ENCODE measurements around the gene CFAP100.

Gene CFAP100

DNA sequence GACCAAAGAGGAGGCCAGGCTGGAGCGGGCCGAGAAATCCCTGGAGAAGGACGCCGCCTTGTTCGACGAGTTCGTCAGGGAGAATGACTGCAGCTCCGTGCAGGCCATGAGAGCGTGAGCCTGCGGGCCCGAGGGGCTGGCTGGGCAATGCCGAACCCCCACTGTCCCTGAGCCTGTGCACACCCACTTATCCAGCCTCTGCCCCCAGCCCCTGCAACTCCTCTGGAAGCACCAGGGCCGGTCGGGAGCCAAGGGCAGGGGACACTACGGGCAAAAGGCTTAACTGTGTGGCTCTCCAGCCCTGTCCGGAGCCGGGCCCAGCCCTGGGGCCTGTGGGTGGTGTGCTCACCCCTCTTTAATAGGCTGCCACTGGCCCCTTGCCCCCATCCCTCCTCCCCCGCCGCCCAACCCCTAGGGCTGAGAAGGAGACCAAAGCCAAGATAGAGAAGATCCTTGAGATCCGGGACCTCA is 24.0 kb downstream of the CFAP100 start:
- FAIRE-seq (no peak), DNase-seq (ENCODE audit: insufficient read length, low spot score) (no peak)

DNA sequence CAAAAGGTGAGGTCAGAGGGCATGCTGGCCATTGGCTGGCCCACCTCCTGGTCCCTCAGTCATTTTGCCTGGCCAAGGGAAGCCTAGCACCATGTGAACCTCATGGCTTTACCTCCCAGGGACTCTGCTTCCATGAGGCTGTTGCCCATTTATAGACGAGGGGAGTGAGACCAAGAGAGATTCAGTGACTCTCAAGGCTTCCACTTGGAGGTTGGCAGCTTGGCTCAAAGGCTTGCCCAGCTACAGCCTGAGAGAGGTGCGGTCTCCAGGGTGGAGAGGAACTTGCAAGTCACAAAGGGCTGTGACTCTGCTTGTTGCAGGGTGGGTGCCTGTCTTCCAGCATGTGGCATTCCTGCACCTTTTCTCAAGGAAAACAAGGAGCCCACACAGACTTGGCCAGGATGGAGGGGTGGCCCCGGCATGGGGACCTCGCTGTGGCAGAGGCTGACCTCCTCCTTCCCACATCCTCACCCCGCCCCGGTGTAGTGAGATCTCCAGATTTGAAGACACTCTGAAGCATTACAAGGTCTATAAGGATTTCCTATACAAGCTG is 24.5 kb downstream of the CFAP100 start:
- DNase-seq (ENCODE audit: insufficient read length, low spot score) = no peak

DNA sequence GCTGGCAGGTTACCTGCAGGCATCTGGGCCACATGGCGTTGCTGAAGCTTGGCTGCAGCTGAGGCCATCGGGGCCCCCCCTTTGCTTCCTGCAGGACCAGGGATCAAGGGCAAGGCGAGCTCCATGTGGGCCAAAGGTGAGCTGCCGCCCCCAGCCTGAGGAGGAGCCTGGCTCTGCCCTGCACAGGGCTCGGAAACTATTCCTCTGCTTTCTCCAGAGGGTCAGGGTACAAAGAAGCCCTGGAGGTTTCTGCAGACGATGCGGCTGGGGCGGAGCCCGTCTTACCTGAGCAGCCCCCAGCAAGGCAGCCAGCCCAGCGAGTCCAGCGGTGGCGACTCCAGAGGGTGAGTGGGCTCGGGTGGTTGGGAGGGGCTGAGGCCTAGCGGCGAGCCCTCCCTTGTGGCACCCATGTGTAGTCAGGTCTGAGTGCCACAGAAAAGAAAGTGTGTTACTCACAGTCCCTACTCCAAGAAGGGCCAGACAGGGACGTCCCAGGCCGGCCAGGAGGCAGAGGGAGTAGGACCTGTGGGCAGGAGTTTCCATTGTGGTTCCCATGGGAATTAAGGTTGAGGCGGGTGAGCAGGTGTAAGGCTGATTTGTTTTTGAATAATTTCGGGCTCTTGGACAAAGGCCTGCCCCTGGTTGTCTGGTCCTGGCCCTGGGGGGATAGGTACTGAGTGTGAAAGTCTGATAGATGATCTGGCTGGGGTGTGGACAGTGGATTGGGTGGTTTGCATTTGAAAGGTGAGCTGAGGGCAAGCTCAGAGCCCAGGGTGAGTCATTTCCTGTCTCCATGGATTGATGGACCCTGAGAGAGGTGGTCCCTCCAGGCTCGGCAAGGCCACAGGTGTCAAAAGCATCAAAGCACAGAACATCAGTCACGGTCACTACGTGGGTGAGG is 25.4 kb downstream of the CFAP100 start:
- FAIRE-seq = no peak
- DNase-seq (ENCODE audit: insufficient read length, low spot score) = peak; percentile 28

More for the DNA sequence above, 24.5 kb downstream of the CFAP100 start:
- no peak for FAIRE-seq

DNA sequence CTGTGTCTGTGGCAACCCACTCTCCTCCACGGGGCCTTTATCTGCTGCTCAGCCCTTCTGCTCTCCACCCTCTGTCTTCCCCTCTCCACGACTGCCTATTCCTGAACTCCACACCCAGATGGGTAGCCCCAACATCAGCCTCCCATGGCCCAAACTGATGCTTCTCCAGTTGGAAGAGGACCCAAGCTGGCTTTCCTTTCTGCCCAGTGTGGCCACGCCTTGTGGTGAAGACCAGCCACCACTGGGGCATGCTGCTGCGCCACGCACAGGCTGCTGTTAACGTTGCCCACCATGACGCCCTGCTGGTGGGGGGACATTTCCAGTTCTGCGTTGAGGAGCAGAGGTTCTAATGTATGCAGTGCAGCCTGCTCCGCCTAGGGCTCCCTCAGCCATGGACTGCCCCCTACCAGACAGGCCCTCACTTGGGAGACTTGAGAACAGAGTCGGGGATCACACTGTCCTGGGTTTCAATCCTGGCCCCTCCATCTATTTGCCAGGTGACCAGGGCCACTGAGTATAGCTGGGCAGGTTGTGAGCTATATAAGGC is 26.9 kb downstream of the CFAP100 start:
- DNase-seq (ENCODE audit: insufficient read length, low spot score) (no peak), FAIRE-seq (no peak)

DNA sequence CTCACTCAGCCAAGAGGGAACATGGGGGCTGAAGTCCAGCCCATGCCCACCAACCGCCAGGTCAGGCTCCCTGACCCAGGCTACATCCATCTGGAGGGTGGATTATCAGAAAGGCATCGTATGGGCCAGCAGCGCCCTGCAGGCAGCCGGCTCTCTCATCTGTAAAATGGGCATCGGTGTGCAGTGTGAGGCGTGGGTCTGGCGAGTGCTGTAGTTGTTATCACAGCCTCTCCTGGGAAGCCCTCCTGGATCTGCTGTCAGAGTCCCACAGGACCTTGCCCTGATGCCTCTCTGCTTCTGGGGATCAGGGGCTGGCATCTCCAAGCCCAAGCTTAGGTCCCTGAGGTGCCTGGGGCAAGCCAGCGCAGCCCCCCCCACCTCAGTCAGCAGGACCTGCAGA is 27.4 kb downstream of the CFAP100 start:
- no peak for DNase-seq (ENCODE audit: insufficient read length, low spot score)
- no peak for FAIRE-seq

DNA sequence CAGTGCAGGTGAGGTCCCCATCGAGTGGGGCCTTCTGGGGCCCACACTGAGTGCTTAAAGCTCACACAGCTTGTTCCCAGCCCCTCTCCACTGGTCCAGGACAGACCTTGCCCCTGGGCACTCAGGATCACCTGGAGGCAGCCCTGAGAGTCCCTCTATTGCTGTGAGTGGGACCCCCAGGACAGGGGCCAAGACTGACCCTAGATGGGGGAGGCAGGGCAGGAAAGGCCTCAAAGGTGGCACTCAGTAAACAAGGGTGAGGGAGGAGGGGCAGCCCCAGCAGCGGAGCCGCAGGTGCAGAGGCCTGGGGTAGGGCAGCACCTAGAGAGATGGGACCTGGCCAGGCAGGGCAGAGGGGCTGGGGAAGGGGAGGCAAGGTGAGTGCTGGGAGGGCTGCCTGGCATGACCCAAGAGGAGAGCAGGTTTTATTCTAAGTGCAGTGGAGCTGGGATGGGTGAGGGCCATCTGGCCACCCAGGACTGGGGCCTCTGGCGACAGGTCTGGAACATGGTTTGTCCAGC is 27.9 kb downstream of the CFAP100 start:
- no peak for FAIRE-seq
- DNase-seq (ENCODE audit: insufficient read length, low spot score) = no peak

DNA sequence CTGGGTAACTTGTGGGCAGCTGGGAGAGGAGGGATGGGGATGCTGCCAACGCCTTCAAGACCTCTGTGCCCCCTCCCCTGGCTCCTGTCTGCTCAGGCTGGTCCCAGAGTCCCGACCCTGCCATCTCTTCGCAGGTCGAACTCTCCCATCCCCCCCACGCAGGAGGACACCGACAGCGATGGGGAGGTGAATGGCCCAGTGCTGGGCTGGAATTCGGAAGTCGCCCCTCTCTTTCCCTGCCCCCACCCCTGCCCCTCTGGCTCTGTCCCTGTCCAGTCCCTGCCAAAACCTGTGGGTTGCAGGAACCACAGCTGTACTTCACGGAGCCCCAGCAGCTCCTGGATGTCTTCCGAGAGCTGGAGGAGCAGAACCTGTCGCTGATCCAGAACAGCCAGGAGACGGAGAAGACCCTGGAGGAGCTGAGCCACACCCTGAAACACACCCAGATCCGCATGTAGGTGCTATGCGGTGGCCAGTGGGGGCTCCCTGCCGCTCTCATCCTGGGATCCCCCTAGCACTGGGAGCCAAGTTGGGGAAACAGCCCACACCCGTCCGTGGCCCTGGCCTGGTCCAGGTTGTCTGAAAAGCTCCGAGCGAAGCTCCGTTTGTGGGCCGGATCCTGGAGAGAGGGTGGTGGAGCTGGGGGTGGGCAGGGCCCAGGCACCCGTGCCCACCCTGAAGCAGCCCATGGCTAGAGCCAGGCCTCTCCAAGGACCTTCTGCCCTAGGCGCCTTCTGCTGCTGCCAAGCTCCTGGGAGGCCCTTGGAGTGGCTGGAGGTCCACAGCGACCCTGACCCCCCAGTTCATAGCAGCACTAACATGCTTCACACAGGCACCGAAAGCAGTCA is 28.7 kb downstream of the CFAP100 start:
- FAIRE-seq = no peak

DNA sequence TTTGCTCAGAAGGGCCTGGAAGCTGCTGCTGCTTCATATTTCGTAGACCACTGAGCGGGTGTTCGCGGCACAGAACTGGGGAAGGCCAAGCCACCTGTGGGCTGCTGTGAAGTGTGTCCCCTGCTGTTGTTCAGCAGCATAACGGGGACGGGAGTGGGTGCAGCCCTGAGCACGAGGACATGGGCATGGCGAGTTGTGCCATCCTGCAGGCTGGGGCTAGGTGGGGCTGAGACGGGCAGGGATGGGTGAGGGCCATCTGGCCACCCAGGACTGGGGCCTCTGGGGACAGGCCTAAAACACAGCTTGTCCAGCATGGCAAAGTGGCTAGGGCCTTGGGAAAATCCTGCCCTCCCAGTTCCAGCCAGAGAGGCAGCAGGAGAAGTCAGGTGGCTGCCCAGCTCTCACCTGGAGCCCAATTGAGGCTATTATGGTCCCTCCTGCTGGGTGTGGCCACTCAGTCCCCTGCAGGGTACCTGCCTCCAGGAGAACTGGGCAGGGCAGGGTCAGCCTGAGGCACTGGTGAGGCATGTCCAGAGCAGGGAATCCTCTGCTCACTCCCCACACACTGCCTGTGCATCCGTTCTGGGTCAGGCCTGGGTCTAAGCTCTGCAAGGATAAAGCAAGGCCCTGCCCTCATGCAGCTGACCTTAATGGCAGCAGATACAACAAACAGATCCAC is 29.5 kb downstream of the CFAP100 start:
- FAIRE-seq (peak; percentile 55), DNase-seq (ENCODE audit: insufficient read length, low spot score) (no peak)

More for the DNA sequence above, 28.7 kb downstream of the CFAP100 start:
- no peak for DNase-seq (ENCODE audit: insufficient read length, low spot score)

DNA sequence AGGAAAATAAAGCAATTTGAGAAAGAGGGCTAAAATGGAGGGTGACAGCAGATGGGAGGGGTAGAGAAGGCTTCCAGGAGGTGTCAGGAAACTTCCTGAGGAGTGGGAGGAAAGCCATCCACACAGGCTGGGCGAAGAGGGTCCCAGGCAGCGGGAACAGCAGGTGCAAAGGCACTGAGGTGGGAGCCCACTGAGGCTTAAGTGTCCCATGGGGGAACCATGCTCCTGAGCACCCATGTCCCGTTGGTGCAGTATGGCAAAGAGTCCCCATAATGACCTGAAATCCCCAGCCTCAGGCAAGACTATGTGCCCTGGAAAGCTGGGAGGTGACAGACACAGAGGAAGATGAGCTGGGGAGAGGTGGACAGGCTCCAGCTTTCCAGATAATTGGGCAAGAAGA is 30.0 kb downstream of the CFAP100 start:
- FAIRE-seq (no peak), DNase-seq (ENCODE audit: insufficient read length, low spot score) (no peak)

DNA sequence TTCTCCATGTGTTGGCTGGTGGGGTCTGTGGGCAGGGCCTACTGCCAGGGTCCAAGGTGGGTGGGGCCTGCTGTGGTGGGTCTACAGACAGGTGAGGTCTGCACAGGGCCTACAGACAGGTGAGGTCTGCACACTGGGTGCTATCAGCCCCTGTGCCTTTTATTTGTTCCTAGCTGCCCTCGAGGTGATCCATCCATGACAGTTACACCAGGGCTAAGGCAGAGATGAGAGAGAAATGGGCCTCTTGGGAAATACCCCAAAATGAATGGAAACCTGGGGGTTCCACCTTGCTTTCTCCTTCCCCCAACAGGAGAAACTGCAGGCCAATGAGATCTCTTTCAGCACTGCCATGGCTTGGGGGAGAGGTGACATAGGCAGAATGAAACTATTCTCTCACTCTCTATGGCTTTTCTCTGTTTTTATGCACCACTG is 36.4 kb downstream of the CFAP100 start:
- DNase-seq (ENCODE audit: insufficient read length, low spot score) (no peak), FAIRE-seq (no peak)

DNA sequence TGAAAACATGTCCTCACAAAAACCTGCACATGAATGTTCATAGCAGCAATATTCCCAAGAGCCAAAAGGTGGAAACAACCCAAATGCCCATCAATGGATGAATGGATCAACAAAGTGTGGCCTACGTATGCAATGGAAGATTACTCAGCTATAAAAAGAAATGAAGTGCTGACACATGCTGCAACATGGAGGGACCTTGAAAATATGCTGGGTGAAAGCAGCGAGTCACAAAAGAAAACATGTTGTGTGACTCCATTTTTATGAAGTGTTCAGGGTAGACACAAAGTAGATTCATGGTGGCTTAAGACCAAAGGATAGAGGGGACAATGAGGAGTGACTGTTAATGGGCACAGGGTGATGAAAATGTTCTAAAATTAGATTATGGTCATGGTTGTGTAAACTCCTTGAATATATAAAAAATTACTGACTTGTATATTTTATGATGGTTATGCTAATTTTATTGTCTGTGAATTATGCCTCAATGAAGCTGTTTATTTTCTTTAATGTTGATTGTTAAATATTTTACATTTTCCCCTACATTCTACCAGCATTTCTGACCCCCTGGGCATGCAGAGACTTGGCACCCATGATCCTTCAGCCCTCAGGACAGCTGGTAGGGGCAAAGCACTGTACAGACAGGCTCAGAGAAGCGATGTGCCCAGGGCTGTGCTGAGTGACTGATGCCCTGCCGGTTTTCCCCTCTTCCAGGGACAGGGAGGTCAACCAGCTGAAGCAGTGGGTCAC is 37.8 kb downstream of the CFAP100 start:
- DNase-seq (ENCODE audit: insufficient read length, low spot score) (no peak), FAIRE-seq (no peak)

DNA sequence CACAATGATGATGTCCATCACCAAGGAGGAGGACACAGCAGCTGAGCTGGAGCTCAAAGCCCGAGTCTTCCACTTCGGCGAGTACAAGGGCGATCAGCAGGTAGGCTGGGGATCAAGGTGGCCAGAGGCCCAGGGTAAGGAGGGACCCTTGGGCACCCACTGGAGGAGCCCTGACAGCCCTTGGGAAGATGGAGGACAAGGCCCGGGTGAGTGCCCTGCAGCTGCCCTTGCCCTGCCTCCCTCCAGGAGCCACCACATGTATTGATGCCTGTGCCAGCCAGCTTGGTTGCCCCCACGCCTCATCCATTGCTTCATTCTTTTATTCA is 38.4 kb downstream of the CFAP100 start:
- DNase-seq (ENCODE audit: insufficient read length, low spot score) (no peak), FAIRE-seq (no peak)

DNA sequence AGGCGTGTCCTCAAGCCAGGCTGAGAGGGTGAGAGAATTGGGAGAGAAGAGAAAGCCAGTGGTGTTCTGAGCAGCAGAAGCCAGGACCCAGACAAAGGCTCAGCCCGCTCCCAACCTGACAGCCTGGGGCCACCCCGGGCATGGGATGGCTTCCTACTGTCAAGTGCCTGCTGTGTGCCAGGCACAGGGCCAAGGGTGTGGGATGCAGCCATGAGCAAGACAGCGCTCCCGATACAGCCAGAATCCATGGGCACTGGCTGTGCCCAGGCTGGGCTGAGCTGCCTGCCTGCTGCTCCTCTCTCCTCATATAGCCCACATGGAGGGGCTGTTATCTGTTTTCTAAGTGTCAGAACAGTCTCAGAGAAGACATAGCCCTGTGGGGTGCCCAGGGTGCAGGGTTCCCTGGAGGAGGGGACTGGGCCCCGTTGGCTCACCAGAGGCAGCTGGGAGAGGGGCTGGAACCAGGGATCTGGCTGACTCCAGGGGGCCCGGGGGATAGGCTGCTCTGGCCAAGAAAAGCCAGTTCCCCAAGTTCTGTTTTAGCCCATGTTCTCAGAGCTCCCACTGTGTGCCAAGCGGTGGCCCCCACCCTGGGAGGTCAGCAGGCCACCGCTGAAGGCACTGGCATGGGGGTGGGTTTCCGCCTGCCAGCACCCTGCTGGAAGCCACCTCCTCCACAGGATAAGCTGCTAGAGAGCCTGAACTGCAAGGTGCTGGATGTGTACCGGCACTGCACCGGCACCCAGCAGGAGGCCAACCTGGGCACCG is 39.0 kb downstream of the CFAP100 start:
- no peak for FAIRE-seq
- no peak for DNase-seq (ENCODE audit: insufficient read length, low spot score)

DNA sequence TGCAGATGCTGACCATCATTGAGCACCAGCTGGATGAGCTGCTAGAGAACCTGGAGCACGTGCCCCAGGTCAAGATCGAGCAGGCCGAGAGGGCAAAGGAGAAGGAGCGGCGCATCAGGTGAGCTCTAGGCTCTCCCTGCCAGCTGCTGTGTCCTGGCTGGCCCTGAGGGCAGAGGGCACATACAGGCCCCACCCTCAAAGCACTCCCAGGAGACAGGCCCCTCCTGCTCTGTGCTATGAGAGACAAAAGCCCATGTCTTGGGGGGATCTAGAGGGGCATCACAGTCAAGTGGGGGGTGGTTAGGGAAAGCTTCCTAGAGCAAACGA is 39.5 kb downstream of the CFAP100 start:
- FAIRE-seq (no peak), DNase-seq (ENCODE audit: insufficient read length, low spot score) (no peak)

DNA sequence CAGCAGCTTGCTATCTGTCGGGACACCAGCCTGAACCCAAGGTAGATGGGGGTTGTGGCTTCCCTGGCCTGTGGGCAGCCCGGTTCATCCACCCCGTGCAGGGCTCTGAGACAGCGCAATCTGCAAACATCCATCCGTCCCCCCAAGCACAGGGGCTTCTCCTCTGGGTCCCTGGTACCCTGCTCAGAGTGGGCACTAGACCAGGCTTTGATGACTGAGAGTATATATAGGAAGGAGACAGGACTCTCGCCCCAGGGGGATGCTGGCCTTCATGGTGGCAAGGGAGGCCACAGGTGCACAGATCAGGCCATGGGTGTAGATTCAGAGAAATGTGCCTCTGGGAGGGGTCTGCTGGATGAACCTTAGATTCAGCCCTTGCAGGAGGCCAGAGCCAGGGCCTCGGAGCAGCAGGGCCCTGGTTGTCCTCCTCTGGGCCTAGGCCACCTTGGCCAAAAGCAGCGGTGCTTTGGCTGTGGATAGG is 40.3 kb downstream of the CFAP100 start:
- DNase-seq (ENCODE audit: insufficient read length, low spot score) (no peak), FAIRE-seq (no peak)

DNA sequence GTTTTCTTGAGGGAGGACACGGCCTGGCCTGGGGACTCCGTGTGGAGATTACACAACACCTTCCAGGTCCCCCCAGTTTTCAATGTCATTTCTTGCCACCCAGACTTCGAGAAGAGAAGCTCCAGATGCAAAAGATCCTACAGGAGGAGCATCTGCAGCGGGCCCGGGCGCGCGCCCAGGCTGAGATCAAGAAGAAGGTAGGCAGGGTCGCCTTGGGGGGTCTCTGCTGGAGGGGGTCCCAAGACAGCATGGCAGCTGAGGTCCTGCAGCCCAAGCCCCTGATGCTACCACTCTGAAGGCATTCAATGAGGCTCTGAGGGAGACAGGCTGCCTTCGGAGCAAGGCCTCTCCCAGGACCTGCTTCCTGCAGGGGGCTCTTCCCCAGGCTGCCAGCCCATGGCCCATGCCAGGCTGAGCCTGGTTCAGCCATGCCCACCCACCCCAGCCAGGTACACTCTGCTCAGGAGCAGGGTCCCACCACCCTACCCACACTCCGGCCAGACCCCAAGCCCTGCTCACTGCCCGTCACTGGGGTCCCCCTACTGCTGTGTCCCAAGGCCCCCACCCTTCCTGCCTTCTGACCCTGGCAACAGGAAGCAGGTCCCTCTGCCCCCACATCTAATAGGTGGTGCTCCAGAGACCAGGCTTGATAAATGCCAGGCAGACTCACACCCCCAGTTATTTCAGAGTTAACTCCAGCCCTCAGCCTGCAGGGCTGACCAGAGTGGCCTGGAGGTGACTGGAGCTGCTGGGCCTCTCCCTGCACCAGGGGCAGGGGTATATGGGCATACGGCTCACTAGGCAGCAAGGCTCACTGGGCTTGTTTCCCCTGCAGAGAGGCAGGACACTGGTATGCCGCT is 41.0 kb downstream of the CFAP100 start:
- FAIRE-seq (no peak), DNase-seq (ENCODE audit: insufficient read length, low spot score) (no peak)

DNA sequence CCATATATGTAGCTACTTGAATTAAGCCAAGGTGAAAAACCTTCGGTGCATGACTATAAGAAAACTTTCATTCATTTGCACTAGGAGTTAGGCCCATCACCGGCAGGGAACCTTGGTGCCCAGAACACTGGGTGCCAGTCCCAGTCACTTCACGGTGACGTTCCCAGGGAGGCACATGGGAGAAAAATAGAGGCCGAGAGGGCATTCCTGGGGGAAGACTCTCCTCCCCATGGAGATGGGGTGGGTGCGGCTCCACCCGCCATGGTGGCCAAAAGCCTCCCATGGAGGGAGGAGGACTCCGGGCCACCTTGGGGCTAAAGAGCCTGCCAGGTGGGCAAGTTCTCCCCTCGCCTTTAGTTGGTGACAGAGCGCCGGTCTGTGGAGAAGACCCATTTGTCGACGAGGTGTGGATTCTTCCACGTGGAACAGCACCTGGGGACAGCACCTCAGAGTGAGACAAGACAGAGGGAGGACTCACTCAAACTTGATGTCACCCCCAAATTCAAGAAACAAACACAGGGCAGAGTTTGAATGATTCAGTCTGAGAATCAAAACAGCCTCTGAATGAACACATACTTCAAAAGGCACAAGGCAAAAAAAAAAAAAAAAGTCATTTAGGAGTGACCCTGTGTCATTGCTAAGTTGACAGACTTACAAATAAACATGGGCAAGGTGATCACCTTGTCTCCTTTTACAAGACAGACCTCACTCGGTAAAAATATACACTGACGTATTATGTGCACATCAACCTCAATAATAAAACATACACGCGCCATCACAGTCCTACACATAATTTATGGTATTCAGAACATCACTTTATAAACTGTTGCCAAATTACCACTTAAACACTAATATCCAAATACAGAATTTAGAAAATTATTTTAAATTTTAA is 42.4 kb downstream of the CFAP100 start:
- no peak for FAIRE-seq

More for the DNA sequence above, 42.4 kb downstream of the CFAP100 start:
- DNase-seq (ENCODE audit: insufficient read length, low spot score) = no peak
